D341Med (cell line): Measurements from ENCODE around the gene ADGRV1.

Source experiments
- DNase-seq: peaks from one replicate; pipeline ENCODE4 v3.0.0; 2012; ENCODE audit warnings: low spot score

ADGRV1 gene

GRCh38 chr5:91174396-91174795 lies 615.8 kb downstream of the ADGRV1 start:
- DNase-seq = no peak

- no peak for DNase-seq
These were observed 617.1 kb downstream of the ADGRV1 start for GRCh38 chr5:91175708-91176107.

DNA sequence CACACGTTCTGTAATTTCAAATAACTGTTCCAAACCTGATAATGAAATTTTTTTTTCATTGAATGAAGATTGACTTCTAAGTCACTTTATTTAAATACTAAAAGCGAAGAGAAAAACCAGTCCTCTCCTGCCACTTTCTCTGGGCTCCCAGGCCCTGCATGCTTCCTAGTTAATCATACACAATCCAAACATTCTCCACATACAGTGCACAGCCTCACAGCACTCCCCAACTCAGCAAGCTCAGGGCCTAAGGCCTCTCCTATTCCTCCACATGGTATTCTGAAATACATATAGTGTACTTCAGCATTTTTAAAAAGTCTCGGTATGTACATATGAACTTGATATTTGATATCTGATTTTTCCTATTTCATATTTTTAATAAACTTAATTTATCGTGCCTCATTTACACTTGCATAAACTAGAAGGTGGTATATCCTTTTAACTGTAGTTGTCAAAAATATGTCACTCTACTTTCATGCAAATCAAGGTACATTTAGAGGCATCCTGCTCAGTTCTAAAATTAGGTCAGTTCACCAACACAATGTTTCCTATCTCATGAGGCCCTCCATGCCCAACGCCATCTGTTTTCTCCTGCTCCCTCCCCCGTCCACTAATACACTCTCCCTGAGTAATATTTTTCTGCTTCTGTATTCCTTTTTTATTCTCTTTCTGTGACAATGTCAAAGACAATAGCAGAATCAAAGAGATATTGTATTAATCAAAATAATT lies 617.9 kb downstream of the ADGRV1 start:
- no peak for DNase-seq

DNA sequence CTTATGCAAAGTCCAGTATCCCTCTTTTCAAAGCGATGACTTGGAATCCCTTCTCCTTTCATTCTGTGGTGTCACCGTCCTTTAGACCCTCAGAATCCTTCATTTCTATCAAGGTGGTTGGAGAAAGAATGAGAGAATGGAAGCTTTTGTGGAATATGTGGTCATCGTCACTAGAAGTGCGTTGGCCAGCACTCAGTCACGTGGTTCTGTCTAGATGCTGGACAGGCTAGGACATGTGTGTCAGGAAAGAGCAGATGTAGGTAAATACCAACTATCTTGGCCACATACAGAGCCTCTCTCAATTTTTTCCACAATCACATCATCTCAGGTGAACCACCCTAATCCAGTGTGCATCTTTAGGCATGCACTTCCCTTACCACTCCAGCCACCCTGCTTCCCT lies 618.5 kb downstream of the ADGRV1 start:
- DNase-seq = no peak

DNA sequence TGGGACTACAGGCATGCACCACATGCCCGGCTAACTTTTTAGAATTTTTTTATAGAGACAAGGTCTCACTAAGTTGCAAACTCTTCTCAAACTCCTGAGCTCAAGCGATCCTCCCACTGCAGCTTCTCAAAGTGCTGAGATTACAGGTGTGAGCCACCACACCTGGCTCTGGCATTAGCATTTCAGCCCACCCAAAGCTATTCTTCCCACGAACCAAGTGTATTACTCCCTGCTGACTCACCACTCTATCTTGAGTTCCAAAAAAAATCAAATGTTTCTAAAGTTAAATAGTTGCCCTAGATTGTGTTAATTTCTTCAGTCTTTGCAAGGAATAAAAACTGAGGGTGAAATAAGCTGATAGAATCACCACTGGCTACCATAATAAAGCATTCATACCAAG lies 619.0 kb downstream of the ADGRV1 start:
- DNase-seq = no peak

DNA sequence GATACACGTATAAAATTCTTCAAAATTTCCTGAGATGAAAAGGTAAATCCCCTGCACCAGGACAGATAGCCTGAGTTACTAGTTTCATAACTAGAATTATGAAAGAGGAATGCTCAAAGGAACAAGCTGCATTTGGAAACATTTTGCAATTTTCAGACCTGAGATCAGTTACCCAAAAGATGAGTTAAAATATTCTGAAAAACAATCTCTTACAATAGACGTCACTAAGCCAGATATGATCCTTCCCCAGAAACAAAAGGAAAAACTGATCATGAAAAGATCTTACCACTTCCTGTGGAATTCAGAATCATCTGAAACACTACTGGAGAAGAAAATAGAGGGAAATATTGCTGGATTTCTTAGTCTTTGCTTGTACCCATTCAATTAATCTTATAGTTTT lies 619.9 kb downstream of the ADGRV1 start:
- no peak for DNase-seq

GRCh38 chr5:91179018-91179417 lies 620.4 kb downstream of the ADGRV1 start:
- no peak for DNase-seq

- DNase-seq = no peak
These were observed 621.9 kb downstream of the ADGRV1 start for GRCh38 chr5:91180506-91180905.

GRCh38 chr5:91182763-91183162 lies 624.2 kb downstream of the ADGRV1 start:
- no peak for DNase-seq

- DNase-seq = no peak
These were observed 625.1 kb downstream of the ADGRV1 start for GRCh38 chr5:91183743-91184142.

DNA sequence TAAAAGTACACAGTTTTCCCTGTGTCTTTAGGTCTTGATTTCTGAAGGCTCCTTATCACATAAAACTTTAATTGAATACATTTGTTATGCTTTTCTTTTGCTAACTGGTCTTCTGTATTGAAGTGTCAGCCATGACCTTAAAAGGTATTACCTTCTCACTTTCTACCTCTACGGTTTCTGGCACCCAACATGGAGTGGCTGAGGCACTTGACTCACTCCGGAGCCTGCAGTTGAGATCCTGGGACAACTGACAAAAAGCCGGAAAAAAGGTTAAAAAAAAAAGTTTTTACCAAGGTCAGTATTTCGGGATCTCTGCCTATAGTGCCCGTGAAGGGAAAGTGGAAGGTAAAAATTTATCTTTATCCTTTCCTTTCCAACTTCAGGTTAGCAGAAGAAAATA lies 627.5 kb downstream of the ADGRV1 start:
- DNase-seq = no peak

DNA sequence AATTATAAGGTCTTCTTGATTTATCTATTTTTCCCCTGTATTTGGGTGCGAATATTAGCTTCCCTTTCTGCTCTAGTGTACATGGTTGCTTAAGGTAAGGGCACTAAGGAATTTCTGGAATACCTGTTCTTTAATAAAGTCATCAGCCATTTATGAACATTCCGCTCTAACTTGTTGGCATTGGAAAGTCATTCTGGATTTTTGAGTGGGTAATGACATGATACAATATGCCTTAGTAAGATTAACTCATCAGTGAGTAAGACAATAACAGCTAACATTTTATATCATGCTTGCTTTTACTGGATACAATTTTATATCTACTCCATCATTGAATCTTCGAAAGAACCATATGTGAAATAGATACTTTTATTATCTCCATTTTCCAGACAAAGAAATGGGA lies 628.4 kb downstream of the ADGRV1 start:
- DNase-seq = no peak

DNA sequence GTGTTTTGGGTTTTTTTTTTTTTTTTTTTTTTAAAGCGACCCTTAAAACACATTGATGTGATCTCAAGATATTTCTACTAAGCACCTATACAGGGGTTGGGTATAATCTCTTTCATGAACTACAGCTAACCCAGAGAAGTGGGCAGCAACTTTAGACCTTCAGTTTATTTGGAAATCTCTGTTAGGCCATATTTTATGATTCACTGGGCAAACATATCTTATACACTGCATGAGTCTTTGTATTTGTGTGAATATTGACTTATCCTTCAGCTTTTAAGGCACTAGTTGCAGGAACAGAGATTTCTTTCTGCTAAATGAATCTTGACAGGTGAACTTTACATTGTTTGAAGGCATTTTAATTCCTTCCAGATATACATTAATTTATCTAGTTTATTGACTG lies 630.2 kb downstream of the ADGRV1 start:
- no peak for DNase-seq

DNA sequence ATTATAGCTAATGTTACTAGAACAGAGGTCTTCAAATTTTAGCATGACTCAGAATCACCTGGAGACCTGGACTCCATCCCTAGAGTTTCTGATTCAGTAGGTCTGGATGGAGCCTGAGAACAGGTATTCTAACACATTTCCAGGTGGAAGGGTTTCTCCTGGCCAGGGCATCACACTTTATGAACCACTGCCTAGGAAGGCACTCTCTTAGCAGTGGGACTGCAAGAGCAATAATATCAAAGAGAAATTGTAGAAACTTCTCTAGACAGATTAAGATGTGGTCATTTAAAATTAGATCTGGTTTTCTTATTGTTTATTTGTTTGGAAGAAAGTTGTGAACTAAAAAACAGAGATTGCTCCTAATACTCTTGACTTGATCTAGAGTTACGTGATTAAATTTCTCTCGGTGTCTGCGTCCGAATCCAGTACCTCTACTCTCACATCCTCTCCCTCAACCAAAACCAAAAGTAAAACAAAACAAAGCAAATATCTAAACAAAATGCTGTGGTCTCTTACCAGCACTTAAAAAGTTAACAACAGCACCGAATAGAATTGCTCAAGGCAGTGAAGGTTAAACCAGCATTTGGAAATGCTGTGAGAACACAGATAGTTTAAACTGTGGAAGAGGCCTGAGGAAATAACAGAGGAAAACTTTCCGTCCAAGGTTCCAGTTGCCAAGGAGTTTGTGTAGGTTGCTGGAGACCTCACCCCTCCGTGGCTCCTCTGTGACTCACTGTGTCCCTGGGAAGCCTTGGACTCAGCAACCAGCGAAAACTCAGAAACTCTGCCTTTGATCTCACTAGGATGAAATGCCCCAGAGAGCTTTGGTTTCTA lies 631.1 kb downstream of the ADGRV1 start:
- no peak for DNase-seq

- DNase-seq = no peak
These were observed 631.7 kb downstream of the ADGRV1 start for GRCh38 chr5:91190314-91190690.

- DNase-seq = no peak
These were observed 636.3 kb downstream of the ADGRV1 start for GRCh38 chr5:91194824-91195381.

GRCh38 chr5:91200692-91201091 lies 642.1 kb downstream of the ADGRV1 start:
- no peak for DNase-seq

- DNase-seq = no peak
These were observed 647.5 kb downstream of the ADGRV1 start for GRCh38 chr5:91206103-91206502.

DNA sequence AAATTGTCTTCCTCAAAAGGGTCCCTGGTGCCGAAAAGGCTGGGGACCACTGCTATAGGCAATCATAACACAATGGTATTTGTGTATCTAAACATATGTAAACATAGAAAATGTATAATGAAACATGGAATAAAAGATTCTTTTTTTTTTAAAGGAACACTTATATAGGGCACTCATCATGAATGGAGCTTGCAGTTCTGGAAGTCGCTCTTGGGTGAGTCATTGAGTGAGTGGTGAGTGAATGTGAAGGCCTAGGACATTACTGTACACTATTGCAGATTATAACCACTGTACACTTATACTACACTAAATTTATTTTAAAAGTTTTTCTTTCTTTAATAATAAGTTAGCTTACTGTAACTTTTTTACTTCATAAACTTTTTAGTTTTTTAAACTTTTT lies 648.1 kb downstream of the ADGRV1 start:
- no peak for DNase-seq

- DNase-seq = no peak
These were observed 648.7 kb downstream of the ADGRV1 start for GRCh38 chr5:91207248-91207647.

GRCh38 chr5:91211997-91212713 lies 653.6 kb downstream of the ADGRV1 start:
- no peak for DNase-seq

- DNase-seq = no peak
These were observed 654.1 kb downstream of the ADGRV1 start for GRCh38 chr5:91212714-91213092.
